ENCODE data around the gene YIPF4. TPM values are rescaled to one million over a fixed set of nuclear protein-coding genes. Genes with fewer than 3 reads are reported as not detected.

The YIPF4 gene
- total RNA-seq, result 10 to 100 TPM; 32.1 to 40.5 TPM

DNA sequence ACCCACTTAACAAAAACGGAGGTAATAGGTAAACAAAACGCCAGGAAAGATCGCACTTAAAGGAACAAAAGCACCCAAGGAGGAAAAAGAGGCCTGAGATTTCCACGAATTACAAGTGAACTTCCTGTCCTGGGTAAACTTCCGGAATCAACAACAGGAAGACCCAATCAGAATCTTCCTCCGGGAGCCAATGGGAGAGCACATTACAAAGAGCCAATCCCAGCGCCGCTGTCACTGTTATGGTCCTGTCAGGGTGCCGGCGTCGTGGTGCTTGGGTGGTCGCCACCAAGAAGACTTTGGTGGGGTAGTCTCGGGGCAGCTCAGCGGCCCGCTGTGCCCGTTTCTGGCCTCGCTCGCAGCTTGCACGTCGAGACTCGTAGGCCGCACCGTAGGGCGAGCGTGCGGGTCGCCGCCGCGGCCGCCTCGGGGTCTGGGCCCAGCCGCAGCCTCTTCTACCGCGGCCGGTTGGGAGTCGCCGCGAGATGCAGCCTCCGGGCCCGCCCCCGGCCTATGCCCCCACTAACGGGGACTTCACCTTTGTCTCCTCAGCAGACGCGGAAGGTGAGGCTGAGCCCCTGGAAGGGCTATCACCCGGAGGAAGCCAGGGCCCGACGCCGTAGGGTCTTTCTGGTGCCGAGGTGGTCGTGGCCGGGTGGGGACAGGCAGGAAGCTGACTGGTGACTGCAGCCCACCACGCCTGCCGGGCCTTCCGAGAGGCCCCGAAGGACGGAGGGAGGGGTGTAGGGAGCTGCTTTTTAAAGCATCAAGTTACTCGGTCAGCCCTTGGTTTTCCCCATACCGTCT, at the start of gene YIPF4:
Gene YIPF4 (plus strand): TSS at position 231 of the 804 bp plus-strand sequence. CDS start 252 bp downstream, at position 483.
- H3K4me3 Mint-ChIP-seq, result peak within 1 kb of the TSS; percentile 95
- H3K36me3 Mint-ChIP-seq (ENCODE audit: low read depth), result peaks cover 12% of the 10 kb centered on the region
- TF ChIP-seq, protein P1, sequence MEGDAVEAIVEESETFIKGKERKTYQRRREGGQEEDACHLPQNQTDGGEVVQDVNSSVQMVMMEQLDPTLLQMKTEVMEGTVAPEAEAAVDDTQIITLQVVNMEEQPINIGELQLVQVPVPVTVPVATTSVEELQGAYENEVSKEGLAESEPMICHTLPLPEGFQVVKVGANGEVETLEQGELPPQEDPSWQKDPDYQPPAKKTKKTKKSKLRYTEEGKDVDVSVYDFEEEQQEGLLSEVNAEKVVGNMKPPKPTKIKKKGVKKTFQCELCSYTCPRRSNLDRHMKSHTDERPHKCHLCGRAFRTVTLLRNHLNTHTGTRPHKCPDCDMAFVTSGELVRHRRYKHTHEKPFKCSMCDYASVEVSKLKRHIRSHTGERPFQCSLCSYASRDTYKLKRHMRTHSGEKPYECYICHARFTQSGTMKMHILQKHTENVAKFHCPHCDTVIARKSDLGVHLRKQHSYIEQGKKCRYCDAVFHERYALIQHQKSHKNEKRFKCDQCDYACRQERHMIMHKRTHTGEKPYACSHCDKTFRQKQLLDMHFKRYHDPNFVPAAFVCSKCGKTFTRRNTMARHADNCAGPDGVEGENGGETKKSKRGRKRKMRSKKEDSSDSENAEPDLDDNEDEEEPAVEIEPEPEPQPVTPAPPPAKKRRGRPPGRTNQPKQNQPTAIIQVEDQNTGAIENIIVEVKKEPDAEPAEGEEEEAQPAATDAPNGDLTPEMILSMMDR (IDR thresholded peaks at IDR 0.05), result no peak
- ChIA-PET POLR2A (interaction anchor here (1.5 kb wide), 1 partner anchor 112 kb away, joined by 5 read pairs; the partner anchor contains the start of gene SLC30A6), CTCF (interaction anchor here (0.7 kb wide), 1 partner anchor 13 kb away, joined by 3 read pairs; no protein-coding TSS in a partner anchor)
- peak; percentile 94 for DNase-seq
- peak within 1 kb of the TSS; percentile 97 for H3K27ac Mint-ChIP-seq
- no peaks in the 10 kb centered on the region for H3K9me3 Mint-ChIP-seq
- peak; percentile 98 for ATAC-seq
- no peaks in the 10 kb centered on the region for H3K27me3 Mint-ChIP-seq
- peaks cover 25% of the 10 kb centered on the region for H3K4me1 Mint-ChIP-seq (ENCODE audit: low read depth)
- intact Hi-C loops (cut with micrococcal nuclease), result no loop called here

DNA sequence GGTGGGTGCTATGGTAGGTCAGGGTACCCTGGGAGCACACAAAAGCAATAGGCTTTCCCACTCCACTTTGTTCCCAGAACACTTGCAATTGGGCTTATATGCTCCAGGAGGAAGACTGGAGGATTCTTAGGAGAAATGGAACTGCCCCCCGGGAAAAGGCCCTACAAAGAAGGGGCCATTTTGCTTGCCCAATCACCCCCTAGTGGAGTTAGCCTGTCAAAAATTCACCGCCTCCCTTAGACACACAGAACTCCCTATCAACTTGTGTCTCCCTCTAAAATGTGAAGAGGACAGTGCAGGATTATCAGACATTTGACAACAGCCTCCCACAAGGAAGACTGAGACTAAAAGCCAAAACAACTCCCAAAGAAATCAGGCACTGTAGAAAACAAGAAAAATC, 49.5 kb upstream of the YIPF4 start:
- ATAC-seq, result no peak
- Mint-ChIP-seq H3K4me1 (ENCODE audit: low read depth) (no peaks in the 10 kb centered on the region), H3K9me3 (no peaks in the 10 kb centered on the region), H3K27me3 (no peaks in the 10 kb centered on the region), H3K4me3 (no peak overlapping the region), H3K27ac (no peak overlapping the region), H3K36me3 (ENCODE audit: low read depth) (peaks cover 6% of the 10 kb centered on the region)
- TF ChIP-seq, protein P1 (IDR thresholded peaks at IDR 0.05), result no peak
- ChIA-PET CTCF (no interaction called here), POLR2A (no interaction called here)
- DNase-seq, result no peak
- intact Hi-C loops (cut with micrococcal nuclease), result no loop called here

DNA sequence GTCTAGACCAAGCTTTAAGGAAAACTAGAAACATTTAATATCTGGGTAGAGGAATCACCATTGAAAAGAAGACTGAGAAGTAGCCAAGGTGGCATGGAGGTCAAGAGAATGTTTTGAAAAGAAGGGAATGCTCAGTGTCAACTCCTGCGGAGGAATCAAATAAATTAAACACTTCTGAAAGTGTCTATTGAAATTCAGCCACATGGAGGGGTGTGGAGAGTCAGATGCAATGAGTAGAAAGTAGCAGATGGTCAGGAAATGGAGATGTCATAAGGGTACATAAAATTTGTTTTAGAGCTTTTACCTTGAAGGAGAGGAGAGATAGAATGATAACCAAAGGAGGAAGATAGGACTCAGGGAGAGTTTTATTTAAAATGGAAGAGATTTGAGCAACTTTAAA, 48.1 kb upstream of the YIPF4 start:
- no peaks in the 10 kb centered on the region for H3K27me3 Mint-ChIP-seq
- TF ChIP-seq, protein P1 (IDR thresholded peaks at IDR 0.05), result no peak
- CTCF ChIA-PET, result no interaction called here
- H3K27ac Mint-ChIP-seq, result no peak overlapping the region
- no peak overlapping the region for H3K4me3 Mint-ChIP-seq
- H3K4me1 Mint-ChIP-seq (ENCODE audit: low read depth), result no peaks in the 10 kb centered on the region
- DNase-seq (no peak), ATAC-seq (no peak)
- POLR2A ChIA-PET, result interaction anchor here (0.6 to 0.7 kb wide), 2 partner anchors 10 to 40 kb away, joined by 3 read pairs; no protein-coding TSS in a partner anchor
- no peaks in the 10 kb centered on the region for H3K9me3 Mint-ChIP-seq
- peaks cover 6% of the 10 kb centered on the region for H3K36me3 Mint-ChIP-seq (ENCODE audit: low read depth)
- intact Hi-C loops (cut with micrococcal nuclease), result no loop called here

DNA sequence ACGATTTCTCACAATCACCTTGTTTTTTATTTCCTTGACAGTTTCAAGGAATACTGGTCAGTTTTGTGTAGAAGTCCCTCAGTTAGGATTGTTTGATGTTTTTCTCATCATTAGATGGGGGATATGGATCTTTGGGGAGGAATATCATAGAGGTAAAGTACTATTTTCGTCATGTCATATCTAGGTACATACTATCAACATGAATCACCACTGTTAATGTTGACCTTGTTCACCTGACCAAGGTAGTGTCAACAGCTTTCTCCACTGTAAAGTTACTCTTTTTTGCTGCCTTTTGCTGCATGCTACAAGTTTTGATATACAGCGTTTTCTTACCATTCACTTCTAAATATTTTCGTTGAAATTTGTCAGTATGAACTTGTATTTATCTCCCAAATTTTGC, 45.7 kb upstream of the YIPF4 start:
- DNase-seq (no peak), ATAC-seq (no peak)
- TF ChIP-seq, protein P1 (IDR thresholded peaks at IDR 0.05), result no peak
- ChIA-PET CTCF (no interaction called here), POLR2A (no interaction called here)
- intact Hi-C loops (cut with micrococcal nuclease), result no loop called here
- Mint-ChIP-seq H3K4me3 (no peak overlapping the region), H3K27ac (no peak overlapping the region), H3K4me1 (ENCODE audit: low read depth) (no peaks in the 10 kb centered on the region), H3K27me3 (no peaks in the 10 kb centered on the region), H3K9me3 (no peaks in the 10 kb centered on the region), H3K36me3 (ENCODE audit: low read depth) (no peaks in the 10 kb centered on the region)

DNA sequence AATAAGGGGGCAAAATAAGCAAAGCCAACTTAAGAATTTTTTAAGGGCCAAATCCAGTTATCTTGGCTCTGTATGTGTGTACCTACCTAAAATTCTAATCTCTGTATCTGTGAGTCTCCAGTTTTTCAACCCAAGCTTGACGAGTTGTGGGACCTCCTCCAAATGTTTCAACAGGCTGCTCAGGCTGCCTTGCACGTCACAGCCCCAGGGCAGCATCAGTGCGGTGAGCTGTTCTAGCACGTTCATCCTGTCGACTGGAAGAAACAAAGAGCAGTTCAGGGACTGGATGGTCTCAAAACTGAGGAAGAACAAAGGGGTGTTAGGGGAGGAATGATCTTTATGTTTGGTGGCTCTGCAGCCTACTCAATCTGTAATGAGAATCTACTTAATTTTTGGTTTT, 42.4 kb upstream of the YIPF4 start:
- intact Hi-C loops (cut with micrococcal nuclease), result no loop called here
- Mint-ChIP-seq H3K36me3 (ENCODE audit: low read depth) (no peaks in the 10 kb centered on the region), H3K27me3 (no peaks in the 10 kb centered on the region), H3K9me3 (no peaks in the 10 kb centered on the region), H3K27ac (no peak overlapping the region), H3K4me3 (no peak overlapping the region), H3K4me1 (ENCODE audit: low read depth) (no peaks in the 10 kb centered on the region)
- TF ChIP-seq, protein P1 (IDR thresholded peaks at IDR 0.05), result no peak
- ChIA-PET CTCF (no interaction called here), POLR2A (interaction anchor here (0.9 kb wide), 1 partner anchor 15 kb away, joined by 3 read pairs; no protein-coding TSS in a partner anchor)
- no peak for ATAC-seq
- no peak for DNase-seq

Measured in activated CD8-positive, alpha-beta T cell treated with anti-CD3 and anti-CD28 coated beads for 36 hours (primary cell).